Right ventricle myocardium inferior (tissue), 1 donor: Measurements from ENCODE around the gene JPT1. TPM values are rescaled to one million over a fixed set of nuclear protein-coding genes. Genes with fewer than 3 reads are reported as not detected.
"Not testable (repeated sequence)": the region's sequence is repeated elsewhere in the genome, so short reads cannot be mapped to it uniquely, and the experiment has no call there.

Source experiments
- ATAC-seq: fragments of 200-7000 bp; cut with Tn5 transposase; one replicate; pipeline ENCODE4 v1.9.1; 2020; ENCODE audit warnings: mild to moderate bottlenecking, moderate library complexity
- DNase-seq: peaks from one replicate; pipeline ENCODE4 v3.0.0; 2021; ENCODE audit errors: missing footprints
- intact Hi-C: fragments of 100-400 bp; cut with DNase I; formaldehyde crosslinking; loops from one replicate; pipeline ENCODE4 v1.11.0; 2022
- long read RNA-seq: library from polyadenylated mRNA; unstranded; transcript quantifications from one replicate; pipeline ENCODE4 v2.0.0, GENCODE V29; 2021
- total RNA-seq: library from RNA; stranded (reverse); fragmentation: NEBNext Ultra II Directional; extraction: Animal tissue kit (Norgen Biotek cat#: 25700); gene quantifications from one replicate; pipeline ENCODE4 v1.2.1, GENCODE V29; 2021
- donor health status: DM: no; HTN: yes; CAD: no; lungs with severe emphysema.

Gene JPT1
- total RNA-seq = 17.1 TPM
- long read RNA-seq, partial matches to known transcripts = 0 of 3 reads
- long read RNA-seq, other reads (novel, unspliced or antisense) = 3 of 3 reads

- intact Hi-C loops = no loop called here
- peak; percentile 100 for ATAC-seq
Observed at GRCh38 chr17:75154195-75155106, at the start of gene JPT1. TSS of gene JPT1 (minus strand) at chr17:75154512. CDS start at chr17:75154397, 115 bp downstream.

GRCh38 chr17:75199886-75200618 is 45.7 kb upstream of the JPT1 start:
- no peak for DNase-seq

More at GRCh38 chr17:75154195-75155106, at the start of gene JPT1:
- peak; percentile 98 for DNase-seq

GRCh38 chr17:75194879-75195278 is 40.6 kb upstream of the JPT1 start:
- ATAC-seq (no peak), DNase-seq (no peak)
- intact Hi-C loops = no loop called here

More at GRCh38 chr17:75199886-75200618, 45.7 kb upstream of the JPT1 start:
- intact Hi-C loops = loop anchor here (2.0 to 10.0 kb wide), 2 partner anchors 85 to 155 kb away; partner anchors contain the start of genes ATP5PD and KCTD2
- ATAC-seq = no peak

GRCh38 chr17:75191584-75191983 is 37.3 kb upstream of the JPT1 start:
- no peak for DNase-seq
- intact Hi-C loops = no loop called here
- ATAC-seq = no peak

GRCh38 chr17:75188614-75189013 is 34.3 kb upstream of the JPT1 start:
- intact Hi-C loops = no loop called here
- no peak for DNase-seq
- no peak for ATAC-seq

- intact Hi-C loops = loop anchor here (2.0 to 5.0 kb wide), 2 partner anchors 21 to 78 kb away; partner anchors contain the start of genes GGA3, MRPS7 and NUP85
- no peak for ATAC-seq
- DNase-seq = no peak
Observed at GRCh38 chr17:75183999-75184884, 29.9 kb upstream of the JPT1 start.

GRCh38 chr17:75182569-75183436 is 28.5 kb upstream of the JPT1 start, which contains the start of gene SUMO2:
TSS of gene SUMO2 (minus strand) at chr17:75182959. CDS start at chr17:75182834, 125 bp downstream.
- DNase-seq = peak; percentile 97
- peak; percentile 96 for ATAC-seq
- intact Hi-C loops = loop anchor here (2.0 to 5.0 kb wide), 2 partner anchors 22 to 79 kb away; partner anchors contain the start of genes GGA3, MRPS7 and NUP85

GRCh38 chr17:75182319-75182568 is 27.9 kb upstream of the JPT1 start:
- peak; percentile 81 for DNase-seq
- intact Hi-C loops = loop anchor here (2.0 to 5.0 kb wide), 2 partner anchors 23 to 80 kb away; partner anchors contain the start of genes GGA3, MRPS7 and NUP85
- ATAC-seq = no peak

- no peak for DNase-seq
- intact Hi-C loops = loop anchor here (2.0 to 5.0 kb wide), 2 partner anchors 23 to 81 kb away; partner anchors contain the start of genes GGA3, MRPS7 and NUP85
- no peak for ATAC-seq
Observed at GRCh38 chr17:75181608-75182318, 27.5 kb upstream of the JPT1 start.

GRCh38 chr17:75181110-75181509 is 26.8 kb upstream of the JPT1 start:
- intact Hi-C loops = loop anchor here (5.0 kb wide), 1 partner anchor 81 kb away; the partner anchor contains the start of genes GGA3 and MRPS7
- no peak for ATAC-seq
- DNase-seq = no peak

GRCh38 chr17:75178453-75178852 is 24.1 kb upstream of the JPT1 start:
- ATAC-seq = no peak
- intact Hi-C loops = no loop called here
- no peak for DNase-seq

- DNase-seq (no peak), ATAC-seq (no peak)
- intact Hi-C loops = no loop called here
Observed at GRCh38 chr17:75176625-75177024, 22.3 kb upstream of the JPT1 start.

- DNase-seq (no peak), ATAC-seq (no peak)
- intact Hi-C loops = no loop called here
Observed at GRCh38 chr17:75174996-75175395, 20.7 kb upstream of the JPT1 start.

- intact Hi-C loops = no loop called here
- no peak for ATAC-seq
- DNase-seq = no peak
Observed at GRCh38 chr17:75173526-75173925, 19.2 kb upstream of the JPT1 start.

- intact Hi-C loops = no loop called here
- DNase-seq = no peak
- no peak for ATAC-seq
Observed at GRCh38 chr17:75168998-75169397, 14.7 kb upstream of the JPT1 start.

GRCh38 chr17:75164606-75165005 is 10.3 kb upstream of the JPT1 start:
- intact Hi-C loops, DNase-seq, ATAC-seq: not testable (repeated sequence)

- intact Hi-C loops = no loop called here
- ATAC-seq = no peak
- no peak for DNase-seq
Observed at GRCh38 chr17:75163074-75163473, 8.8 kb upstream of the JPT1 start.
